GM12875 (cell line): Measurements from ENCODE around the gene TMEM217.

ENCODE experiments used
- H3K4me3 ChIP-seq: one replicate; pipeline ENCODE4 v1.5.1; 2011; ENCODE audit warnings: low read depth, low read length, control low read depth
- TF ChIP-seq, protein P1 (sequence below): IDR thresholded peaks from 2 replicates; pipeline ENCODE4 v1.5.1; 2011; ENCODE audit warnings: low read depth, mild to moderate bottlenecking, control low read depth, inconsistent platforms, low read length, moderate library complexity, borderline replicate concordance; ENCODE audit not compliant: insufficient read depth

The TMEM217 gene

GRCh38 chr6:37239950-37240713, 17.8 kb downstream of the TMEM217 start:
- TF ChIP-seq, protein P1, sequence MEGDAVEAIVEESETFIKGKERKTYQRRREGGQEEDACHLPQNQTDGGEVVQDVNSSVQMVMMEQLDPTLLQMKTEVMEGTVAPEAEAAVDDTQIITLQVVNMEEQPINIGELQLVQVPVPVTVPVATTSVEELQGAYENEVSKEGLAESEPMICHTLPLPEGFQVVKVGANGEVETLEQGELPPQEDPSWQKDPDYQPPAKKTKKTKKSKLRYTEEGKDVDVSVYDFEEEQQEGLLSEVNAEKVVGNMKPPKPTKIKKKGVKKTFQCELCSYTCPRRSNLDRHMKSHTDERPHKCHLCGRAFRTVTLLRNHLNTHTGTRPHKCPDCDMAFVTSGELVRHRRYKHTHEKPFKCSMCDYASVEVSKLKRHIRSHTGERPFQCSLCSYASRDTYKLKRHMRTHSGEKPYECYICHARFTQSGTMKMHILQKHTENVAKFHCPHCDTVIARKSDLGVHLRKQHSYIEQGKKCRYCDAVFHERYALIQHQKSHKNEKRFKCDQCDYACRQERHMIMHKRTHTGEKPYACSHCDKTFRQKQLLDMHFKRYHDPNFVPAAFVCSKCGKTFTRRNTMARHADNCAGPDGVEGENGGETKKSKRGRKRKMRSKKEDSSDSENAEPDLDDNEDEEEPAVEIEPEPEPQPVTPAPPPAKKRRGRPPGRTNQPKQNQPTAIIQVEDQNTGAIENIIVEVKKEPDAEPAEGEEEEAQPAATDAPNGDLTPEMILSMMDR, result no peak
- H3K4me3 ChIP-seq, result no peak overlapping the region

DNA sequence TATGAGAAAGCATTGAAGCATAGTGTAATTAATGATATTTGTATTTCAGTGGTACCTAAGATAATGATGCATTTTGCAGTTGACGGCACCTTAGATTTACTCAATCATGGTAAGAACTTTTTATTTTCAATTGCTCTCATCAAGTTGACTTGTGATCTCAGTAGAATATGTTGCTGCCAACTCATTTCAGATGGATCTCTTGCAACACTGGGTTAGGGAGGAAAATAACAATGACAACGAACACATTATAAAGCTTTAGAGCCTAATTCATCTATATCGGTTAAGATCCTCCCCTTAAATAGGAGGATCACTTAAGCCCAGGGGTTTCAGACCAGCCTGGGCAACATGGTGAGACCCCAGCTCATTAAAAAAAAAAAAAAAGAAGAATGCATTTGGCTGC, 18.4 kb downstream of the TMEM217 start:
- TF ChIP-seq, protein P1, result no peak
- H3K4me3 ChIP-seq, result no peak overlapping the region

GRCh38 chr6:37238381-37238780, 19.6 kb downstream of the TMEM217 start:
- H3K4me3 ChIP-seq, result no peak overlapping the region
- TF ChIP-seq, protein P1, result no peak

- TF ChIP-seq, protein P1, result no peak
These were observed 20.2 kb downstream of the TMEM217 start for GRCh38 chr6:37237789-37238188.

GRCh38 chr6:37236921-37237320, 21.0 kb downstream of the TMEM217 start:
- TF ChIP-seq, protein P1, result no peak
- no peak overlapping the region for H3K4me3 ChIP-seq

More at GRCh38 chr6:37237789-37238188, 20.2 kb downstream of the TMEM217 start:
- H3K4me3 ChIP-seq, result no peak overlapping the region

DNA sequence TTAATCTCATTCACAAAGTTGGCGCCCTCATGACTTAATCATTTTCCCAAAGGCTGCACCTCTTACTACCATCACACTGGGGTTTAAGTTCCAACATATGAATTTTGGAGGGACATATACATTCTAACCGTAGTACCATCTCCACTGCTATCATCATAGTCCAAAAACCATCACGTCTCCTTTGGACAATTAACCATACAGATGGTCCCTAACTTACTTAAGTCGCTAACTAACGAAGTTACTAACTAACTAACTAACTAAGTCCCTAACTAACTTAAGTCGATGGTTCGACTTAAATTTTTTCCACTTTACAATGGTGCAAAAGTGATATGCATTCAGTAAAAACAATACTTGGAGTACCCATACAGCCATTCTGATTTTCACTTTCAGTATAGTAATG, 24.4 kb downstream of the TMEM217 start:
- TF ChIP-seq, protein P1, result no peak
- no peak overlapping the region for H3K4me3 ChIP-seq

DNA sequence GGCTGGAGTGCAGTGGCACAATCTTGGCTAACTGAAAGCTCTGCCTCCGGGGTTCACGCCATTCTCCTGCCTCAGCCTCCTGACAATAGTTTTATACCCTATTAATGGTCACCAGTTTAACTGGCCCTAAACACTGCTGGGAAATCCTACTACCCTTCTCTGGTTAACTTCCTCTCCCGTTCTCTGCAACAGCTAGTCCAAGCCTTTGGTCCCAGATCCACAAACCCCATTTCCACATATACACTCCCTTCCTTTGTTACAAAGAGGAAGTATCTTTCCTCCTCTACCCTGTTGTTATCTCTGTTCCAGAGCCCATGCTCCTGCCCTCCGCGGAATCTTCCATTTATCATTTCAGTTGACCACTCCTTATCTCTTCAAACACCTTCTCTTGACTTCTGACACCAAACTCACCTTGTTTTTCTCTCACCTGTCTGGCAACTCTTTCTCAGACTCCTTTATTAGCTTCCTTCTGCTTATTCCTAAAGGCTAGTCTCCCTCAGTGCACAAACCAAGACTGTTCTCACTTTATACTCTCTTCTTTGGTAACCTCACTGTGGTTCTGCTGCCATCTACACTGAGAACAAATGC, 25.4 kb downstream of the TMEM217 start:
- TF ChIP-seq, protein P1, result no peak
- H3K4me3 ChIP-seq, result no peak overlapping the region
